ENCODE data around the gene LLGL2.

GRCh38 chr17:75595920-75596313 lies 70.4 kb downstream of the LLGL2 start:
- TF ChIP-seq POLR2A (IDR thresholded peaks at IDR 0.05) = no peak
- TF ChIP-seq CTCF (IDR thresholded peaks at IDR 0.05) = no peak
- TF ChIP-seq POLR2AphosphoS5 (IDR thresholded peaks at IDR 0.05) = no peak
- TF ChIP-seq EP300 (IDR thresholded peaks at IDR 0.05; ENCODE audit: low read depth) = no peak

Measured in transverse colon (tissue), 4 donors.